ENCODE data around the gene SPTLC3. TPM values are rescaled to one million over a fixed set of nuclear protein-coding genes. Genes with fewer than 3 reads are reported as not detected.

Gene SPTLC3
- total and polyA plus RNA-seq, 2 donors: 3.1 to 28.1 TPM

DNA sequence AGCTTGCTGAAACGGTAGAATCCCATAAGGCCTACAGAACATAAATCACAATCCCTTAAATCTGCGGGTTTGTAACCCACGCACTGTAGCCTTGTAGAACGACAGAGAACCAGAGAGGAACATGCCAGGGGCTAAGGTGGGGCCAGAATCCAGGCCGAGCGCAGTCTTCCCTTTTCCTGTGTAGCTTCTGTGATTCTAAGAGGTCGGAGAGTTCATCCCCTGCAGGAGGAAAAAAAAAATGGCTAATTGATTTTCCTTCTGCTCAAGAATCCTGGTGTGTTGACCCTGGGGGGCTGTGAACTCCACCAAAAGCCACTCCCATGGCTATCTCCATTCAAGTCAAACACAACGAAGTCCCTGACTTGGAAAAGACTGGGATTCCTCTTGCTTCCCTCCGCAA lies 96.3 kb downstream of the SPTLC3 start:
- 79% methylated on average over 9 of the region's 9 CpGs for WGBS
- Histone ChIP-seq H3K27ac (ENCODE audit: low read depth) (no peak overlapping the region), H3K36me3 (ENCODE audit: insufficient read depth) (no peaks in the 10 kb centered on the region), H3K4me3 (ENCODE audit: low read depth, low read length) (no peak overlapping the region), H3K4me1 (ENCODE audit: insufficient read depth) (no peaks in the 10 kb centered on the region)
- no peak for DNase-seq (ENCODE audit: extremely low spot score)

DNA sequence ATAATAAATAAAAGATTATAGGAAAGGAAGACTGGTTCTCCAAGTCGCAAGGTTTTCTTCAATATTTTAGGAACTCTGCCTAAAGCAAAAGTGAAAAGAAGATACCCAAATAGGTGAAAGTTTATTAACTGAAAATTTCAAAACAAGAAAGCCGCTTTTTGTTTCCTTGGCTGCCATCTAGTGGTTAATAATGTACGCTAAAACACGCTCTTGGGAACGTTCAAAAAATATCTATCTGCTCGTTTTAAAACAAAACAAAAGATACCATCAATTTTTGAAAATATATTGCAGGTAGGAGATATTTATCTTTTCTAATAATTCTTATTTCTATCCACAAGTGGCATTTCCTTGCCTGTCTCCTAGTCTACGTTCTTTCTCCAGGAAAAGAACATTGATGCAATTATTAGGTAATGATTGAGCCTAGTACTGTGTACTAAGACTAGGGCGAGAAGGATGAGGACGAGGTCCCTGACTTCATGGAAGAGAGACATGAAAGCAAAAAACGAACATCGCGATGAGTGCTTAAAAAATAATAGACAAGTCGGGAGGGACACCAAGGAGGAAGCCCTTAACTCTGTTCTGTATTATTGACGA lies 97.2 kb downstream of the SPTLC3 start:
- no peak for DNase-seq (ENCODE audit: extremely low spot score)
- Histone ChIP-seq H3K36me3 (ENCODE audit: insufficient read depth) (no peaks in the 10 kb centered on the region), H3K4me1 (ENCODE audit: insufficient read depth) (no peaks in the 10 kb centered on the region), H3K27ac (ENCODE audit: low read depth) (no peak overlapping the region), H3K4me3 (ENCODE audit: low read depth, low read length) (no peak overlapping the region)
- WGBS: 37% methylated on average over 14 of the region's 14 CpGs

GRCh38 chr20:13109658-13110057 lies 100.9 kb downstream of the SPTLC3 start:
- 77% methylated on average over 4 of the region's 4 CpGs for WGBS
- no peak for DNase-seq (ENCODE audit: extremely low spot score)
- H3K27ac ChIP-seq (ENCODE audit: low read depth): no peak overlapping the region
- no peaks in the 10 kb centered on the region for H3K4me1 ChIP-seq (ENCODE audit: insufficient read depth)
- no peak overlapping the region for H3K4me3 ChIP-seq (ENCODE audit: low read depth, low read length)
- H3K36me3 ChIP-seq (ENCODE audit: insufficient read depth): no peaks in the 10 kb centered on the region

GRCh38 chr20:13110796-13111195 lies 102.0 kb downstream of the SPTLC3 start:
- DNase-seq (ENCODE audit: extremely low spot score): no peak
- H3K4me3 ChIP-seq (ENCODE audit: low read depth, low read length): no peak overlapping the region
- WGBS: 88% methylated on average over 2 of the region's 2 CpGs
- H3K4me1 ChIP-seq (ENCODE audit: insufficient read depth): no peaks in the 10 kb centered on the region
- no peaks in the 10 kb centered on the region for H3K36me3 ChIP-seq (ENCODE audit: insufficient read depth)
- no peak overlapping the region for H3K27ac ChIP-seq (ENCODE audit: low read depth)

DNA sequence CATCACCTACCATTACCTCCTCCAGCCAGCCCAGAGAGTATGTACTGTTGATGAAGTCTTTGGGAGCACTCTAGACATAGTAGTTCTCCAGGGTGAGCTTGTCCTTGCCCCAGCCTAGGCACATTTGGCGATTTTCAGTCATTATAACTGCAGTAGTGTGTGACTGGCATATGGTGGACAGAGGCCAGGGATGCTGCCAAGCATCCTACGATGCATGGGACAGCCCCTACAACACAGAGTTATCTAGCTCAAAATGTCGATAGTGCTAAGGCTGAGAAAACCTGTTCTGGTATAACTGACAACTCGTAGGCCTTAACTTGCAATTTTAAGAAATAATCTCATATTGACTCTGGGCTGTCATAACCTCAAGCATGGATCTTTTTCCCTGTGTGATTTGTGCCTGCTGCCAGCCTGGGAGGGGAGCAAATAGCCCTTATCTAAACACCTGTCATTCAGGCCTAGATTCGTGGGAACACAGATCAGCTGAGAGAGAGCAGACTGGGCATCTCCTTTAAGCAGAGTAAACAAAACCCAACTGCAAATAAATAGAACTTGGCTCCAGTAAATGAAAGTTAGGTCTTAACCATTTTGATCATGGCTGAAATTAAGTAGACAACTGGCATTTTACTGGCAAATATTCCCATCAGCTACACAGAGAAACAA lies 102.6 kb downstream of the SPTLC3 start:
- DNase-seq (ENCODE audit: extremely low spot score): no peak
- no peak overlapping the region for H3K4me3 ChIP-seq (ENCODE audit: low read depth, low read length)
- 82% methylated on average over 5 of the region's 5 CpGs for WGBS
- no peaks in the 10 kb centered on the region for H3K4me1 ChIP-seq (ENCODE audit: insufficient read depth)
- no peaks in the 10 kb centered on the region for H3K36me3 ChIP-seq (ENCODE audit: insufficient read depth)
- H3K27ac ChIP-seq (ENCODE audit: low read depth): no peak overlapping the region

GRCh38 chr20:13113731-13114130 lies 105.0 kb downstream of the SPTLC3 start:
- Histone ChIP-seq H3K36me3 (ENCODE audit: insufficient read depth) (no peaks in the 10 kb centered on the region), H3K4me3 (ENCODE audit: low read depth, low read length) (no peak overlapping the region), H3K27ac (ENCODE audit: low read depth) (no peak overlapping the region), H3K4me1 (ENCODE audit: insufficient read depth) (no peaks in the 10 kb centered on the region)
- no peak for DNase-seq (ENCODE audit: extremely low spot score)
- WGBS: 91% methylated on average over 3 of the region's 3 CpGs

- 88% methylated on average over 2 of the region's 2 CpGs for WGBS
- Histone ChIP-seq H3K4me1 (ENCODE audit: insufficient read depth) (no peaks in the 10 kb centered on the region), H3K36me3 (ENCODE audit: insufficient read depth) (no peaks in the 10 kb centered on the region)
These were observed 108.4 kb downstream of the SPTLC3 start for GRCh38 chr20:13117200-13117599.

GRCh38 chr20:13118676-13119075 lies 109.9 kb downstream of the SPTLC3 start:
- DNase-seq (ENCODE audit: extremely low spot score): no peak
- H3K27ac ChIP-seq (ENCODE audit: low read depth): no peak overlapping the region

More at GRCh38 chr20:13117200-13117599, 108.4 kb downstream of the SPTLC3 start:
- Histone ChIP-seq H3K27ac (ENCODE audit: low read depth) (no peak overlapping the region), H3K4me3 (ENCODE audit: low read depth, low read length) (no peak overlapping the region)
- DNase-seq (ENCODE audit: extremely low spot score): no peak

GRCh38 chr20:13119583-13119982 lies 110.8 kb downstream of the SPTLC3 start:
- Histone ChIP-seq H3K27ac (ENCODE audit: low read depth) (no peak overlapping the region), H3K4me3 (ENCODE audit: low read depth, low read length) (no peak overlapping the region), H3K4me1 (ENCODE audit: insufficient read depth) (no peaks in the 10 kb centered on the region), H3K36me3 (ENCODE audit: insufficient read depth) (no peaks in the 10 kb centered on the region)
- DNase-seq (ENCODE audit: extremely low spot score): peak; percentile 35
- 21% methylated on average over 6 of the region's 6 CpGs for WGBS

More at GRCh38 chr20:13118676-13119075, 109.9 kb downstream of the SPTLC3 start:
- no peak overlapping the region for H3K4me3 ChIP-seq (ENCODE audit: low read depth, low read length)
- H3K4me1 ChIP-seq (ENCODE audit: insufficient read depth): no peaks in the 10 kb centered on the region
- no peaks in the 10 kb centered on the region for H3K36me3 ChIP-seq (ENCODE audit: insufficient read depth)
- 82% methylated on average over 1 of the region's 1 CpG for WGBS

DNA sequence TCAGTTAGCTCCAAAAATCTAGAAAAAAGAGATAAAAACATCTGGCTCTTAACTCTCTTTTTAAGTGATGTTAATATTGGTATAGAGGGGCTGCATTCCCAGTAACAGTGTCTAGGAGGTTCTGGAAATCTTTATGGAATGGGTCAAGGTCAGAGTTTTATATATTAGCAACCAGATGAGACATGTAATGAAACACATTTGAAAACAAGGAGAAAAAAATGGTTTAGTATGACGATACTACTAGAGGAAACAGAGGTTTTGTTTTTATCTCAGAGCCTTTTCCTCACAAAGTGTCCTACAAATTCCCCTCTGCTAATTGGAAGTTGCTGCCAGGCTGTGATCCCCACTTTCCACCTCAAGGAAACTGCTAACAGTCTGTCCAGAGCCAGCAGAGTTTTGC lies 111.7 kb downstream of the SPTLC3 start:
- Histone ChIP-seq H3K27ac (ENCODE audit: low read depth) (no peak overlapping the region), H3K4me1 (ENCODE audit: insufficient read depth) (no peaks in the 10 kb centered on the region), H3K36me3 (ENCODE audit: insufficient read depth) (no peaks in the 10 kb centered on the region), H3K4me3 (ENCODE audit: low read depth, low read length) (no peak overlapping the region)
- DNase-seq (ENCODE audit: extremely low spot score): no peak
- WGBS: 48% methylated on average over 1 of the region's 1 CpG

DNA sequence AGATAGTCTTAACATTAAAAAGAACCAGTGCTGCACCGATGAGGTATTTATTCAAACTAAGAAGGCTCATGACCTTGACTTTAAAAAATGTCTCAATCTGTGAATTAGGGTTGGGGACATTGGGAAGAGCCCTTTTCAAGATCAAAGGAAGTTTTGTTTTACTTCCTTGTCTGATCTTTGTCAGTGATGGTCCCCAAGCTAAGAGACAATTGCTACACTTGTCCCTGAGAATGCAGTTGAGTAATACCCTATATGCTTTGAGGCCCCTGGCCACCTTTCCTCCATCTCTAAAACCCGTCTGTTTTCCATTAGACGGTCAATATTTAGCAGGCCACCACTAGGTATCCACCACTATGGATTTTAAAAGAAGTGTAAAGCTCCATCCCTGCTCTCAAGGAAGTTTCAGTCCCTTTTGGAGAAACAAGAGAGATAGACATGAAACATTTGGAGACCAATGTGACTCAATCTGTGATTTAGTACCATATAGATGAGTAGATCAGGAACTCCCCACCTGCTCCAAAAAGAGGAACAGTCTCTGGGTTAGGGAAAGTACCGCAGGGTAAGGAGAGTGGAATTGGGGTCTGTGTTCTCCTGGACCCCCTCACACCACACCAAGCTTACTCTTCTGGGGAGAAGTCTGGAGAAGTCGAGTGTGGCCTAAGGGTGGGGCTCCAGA lies 113.2 kb downstream of the SPTLC3 start:
- no peak overlapping the region for H3K4me3 ChIP-seq (ENCODE audit: low read depth, low read length)
- 89% methylated on average over 5 of the region's 5 CpGs for WGBS
- H3K27ac ChIP-seq (ENCODE audit: low read depth): no peak overlapping the region
- no peaks in the 10 kb centered on the region for H3K4me1 ChIP-seq (ENCODE audit: insufficient read depth)
- no peaks in the 10 kb centered on the region for H3K36me3 ChIP-seq (ENCODE audit: insufficient read depth)
- no peak for DNase-seq (ENCODE audit: extremely low spot score)

DNA sequence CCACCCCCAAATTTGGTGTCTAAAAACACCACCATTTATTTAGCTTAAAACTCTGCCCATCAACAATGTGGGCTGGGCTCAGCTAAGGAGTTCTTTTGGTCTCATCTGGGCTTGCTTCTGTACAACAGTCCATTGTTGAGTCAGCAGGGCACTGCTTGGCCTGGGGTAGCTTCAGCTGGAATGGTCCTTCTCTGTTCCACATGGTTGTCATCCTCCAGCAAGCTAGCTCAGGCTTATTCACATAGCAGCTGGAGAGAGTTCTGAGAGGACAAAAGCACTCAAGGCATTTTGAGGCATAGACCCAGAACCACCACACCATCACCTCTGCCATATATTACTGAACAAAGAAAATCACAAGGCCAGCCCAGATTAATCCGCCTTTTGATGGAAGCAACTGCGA lies 116.7 kb downstream of the SPTLC3 start:
- H3K36me3 ChIP-seq (ENCODE audit: insufficient read depth): peaks cover 1% of the 10 kb centered on the region
- DNase-seq (ENCODE audit: extremely low spot score): no peak
- H3K27ac ChIP-seq (ENCODE audit: low read depth): no peak overlapping the region
- over 99% methylated on average over 2 of the region's 2 CpGs for WGBS
- H3K4me1 ChIP-seq (ENCODE audit: insufficient read depth): peaks cover 1% of the 10 kb centered on the region
- no peak overlapping the region for H3K4me3 ChIP-seq (ENCODE audit: low read depth, low read length)

GRCh38 chr20:13128173-13128572 lies 119.4 kb downstream of the SPTLC3 start:
- peaks cover 1% of the 10 kb centered on the region for H3K4me1 ChIP-seq (ENCODE audit: insufficient read depth)

DNA sequence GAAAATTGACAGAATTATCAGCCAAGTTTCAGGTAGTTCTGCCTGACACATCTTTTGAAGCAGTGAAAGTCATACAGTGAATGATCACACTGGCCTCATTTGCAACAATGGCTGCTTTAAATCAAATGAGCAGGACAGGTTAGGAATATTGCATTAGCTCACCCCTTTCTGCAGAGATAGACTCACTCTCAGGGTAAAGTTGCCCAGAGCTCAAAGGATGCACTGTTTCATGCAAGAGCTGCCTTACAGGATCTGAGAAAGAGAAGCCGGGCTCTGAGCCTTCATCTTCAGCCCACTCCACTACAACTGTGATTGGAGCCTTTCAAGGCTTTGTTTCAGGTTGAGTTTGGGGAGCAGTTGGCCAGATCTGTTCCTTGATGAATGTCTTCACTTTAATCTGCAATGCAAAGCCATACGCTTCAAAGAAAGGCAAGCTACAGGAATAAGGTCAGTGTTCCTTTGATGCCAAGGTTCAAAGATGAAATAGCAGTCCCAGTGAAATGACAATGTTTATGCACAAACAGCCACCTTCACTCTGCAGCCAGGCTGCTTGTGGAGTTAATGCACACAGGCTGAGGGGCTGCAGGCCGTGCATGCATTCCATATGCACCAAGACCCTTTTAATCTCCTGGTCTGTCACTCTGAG lies 121.4 kb downstream of the SPTLC3 start:
- Histone ChIP-seq H3K27ac (ENCODE audit: low read depth) (no peak overlapping the region), H3K36me3 (ENCODE audit: insufficient read depth) (peaks cover 2% of the 10 kb centered on the region), H3K4me1 (ENCODE audit: insufficient read depth) (peaks cover 1% of the 10 kb centered on the region), H3K4me3 (ENCODE audit: low read depth, low read length) (no peak overlapping the region)
- DNase-seq (ENCODE audit: extremely low spot score): no peak
- WGBS: 81% methylated on average over 3 of the region's 3 CpGs

More at GRCh38 chr20:13128173-13128572, 119.4 kb downstream of the SPTLC3 start:
- H3K36me3 ChIP-seq (ENCODE audit: insufficient read depth): peaks cover 2% of the 10 kb centered on the region
- H3K27ac ChIP-seq (ENCODE audit: low read depth): no peak overlapping the region
- WGBS: 100% methylated on average over 1 of the region's 1 CpG
- DNase-seq (ENCODE audit: extremely low spot score): no peak
- H3K4me3 ChIP-seq (ENCODE audit: low read depth, low read length): no peak overlapping the region

Data from urinary bladder (tissue), 4 donors.